ENCODE measurements around the gene RSPH1. TPM values are rescaled to one million over a fixed set of nuclear protein-coding genes. Genes with fewer than 3 reads are reported as not detected.

RSPH1 gene
- total RNA-seq, 4 donors from 2014 or later = 0.80 to 10.0 (median 8.0) TPM

GRCh38 chr21:42437786-42438185, 58.2 kb downstream of the RSPH1 start:
- Histone ChIP-seq H3K27ac (no peak overlapping the region), H3K27me3 (no peaks in the 10 kb centered on the region), H3K4me1 (no peaks in the 10 kb centered on the region), H3K9me3 (no peaks in the 10 kb centered on the region), H3K36me3 (no peaks in the 10 kb centered on the region), H3K4me3 (no peak overlapping the region)
- no peak for TF ChIP-seq POLR2AphosphoS5 (IDR thresholded peaks at IDR 0.05)
- no peak for TF ChIP-seq EP300 (IDR thresholded peaks at IDR 0.05; ENCODE audit: low read depth)
- no peak for TF ChIP-seq POLR2A (IDR thresholded peaks at IDR 0.05)
- TF ChIP-seq CTCF (IDR thresholded peaks at IDR 0.05) = no peak
- intact Hi-C loops (cut with DNase I; ENCODE audit: low total_unique reads) (no loop called here), in situ Hi-C loops (cut with MboI; ENCODE audit: low pct_ligation_motif_present in 1 of 4, low pct_unique_long_range_greater_than_20kb in 1 of 4, low sequenced_read_pairs in 3 of 4) (no loop called here)
- no peak for DNase-seq
- 57 to 64% methylated on average over 3 to 8 of the region's 8 CpGs for WGBS, 2 donors (ENCODE audit: low coverage in 1 of 2)

- Histone ChIP-seq H3K27ac (no peak overlapping the region), H3K4me3 (no peak overlapping the region), H3K27me3 (no peaks in the 10 kb centered on the region), H3K4me1 (no peaks in the 10 kb centered on the region), H3K36me3 (no peaks in the 10 kb centered on the region), H3K9me3 (no peaks in the 10 kb centered on the region)
- DNase-seq = no peak
- in situ Hi-C loops (cut with MboI; ENCODE audit: low pct_ligation_motif_present in 1 of 4, low pct_unique_long_range_greater_than_20kb in 1 of 4, low sequenced_read_pairs in 3 of 4) (no loop called here), intact Hi-C loops (cut with DNase I; ENCODE audit: low total_unique reads) (no loop called here)
- TF ChIP-seq POLR2A (IDR thresholded peaks at IDR 0.05) (no peak), POLR2AphosphoS5 (IDR thresholded peaks at IDR 0.05) (no peak), EP300 (IDR thresholded peaks at IDR 0.05; ENCODE audit: low read depth) (no peak), CTCF (IDR thresholded peaks at IDR 0.05) (no peak)
Observed at GRCh38 chr21:42436914-42437313, 59.1 kb downstream of the RSPH1 start.

- in situ Hi-C loops (cut with MboI; ENCODE audit: low pct_ligation_motif_present in 1 of 4, low pct_unique_long_range_greater_than_20kb in 1 of 4, low sequenced_read_pairs in 3 of 4) = no loop called here
- H3K27ac ChIP-seq = no peak overlapping the region
- intact Hi-C loops (cut with DNase I; ENCODE audit: low total_unique reads) = no loop called here
- TF ChIP-seq POLR2A (IDR thresholded peaks at IDR 0.05) (no peak), POLR2AphosphoS5 (IDR thresholded peaks at IDR 0.05) (no peak), CTCF (IDR thresholded peaks at IDR 0.05) (no peak), EP300 (IDR thresholded peaks at IDR 0.05; ENCODE audit: low read depth) (no peak)
- no peaks in the 10 kb centered on the region for H3K9me3 ChIP-seq
- DNase-seq = no peak
- H3K4me1 ChIP-seq = no peaks in the 10 kb centered on the region
- H3K4me3 ChIP-seq = no peak overlapping the region
- no peaks in the 10 kb centered on the region for H3K27me3 ChIP-seq
- H3K36me3 ChIP-seq = no peaks in the 10 kb centered on the region
Observed at GRCh38 chr21:42435833-42436232, 60.2 kb downstream of the RSPH1 start.

- Histone ChIP-seq H3K27ac (no peak overlapping the region), H3K4me3 (no peak overlapping the region), H3K27me3 (no peaks in the 10 kb centered on the region), H3K4me1 (no peaks in the 10 kb centered on the region), H3K9me3 (no peaks in the 10 kb centered on the region), H3K36me3 (no peaks in the 10 kb centered on the region)
- in situ Hi-C loops (cut with MboI; ENCODE audit: low pct_ligation_motif_present in 1 of 4, low pct_unique_long_range_greater_than_20kb in 1 of 4, low sequenced_read_pairs in 3 of 4) (no loop called here), intact Hi-C loops (cut with DNase I; ENCODE audit: low total_unique reads) (no loop called here)
- TF ChIP-seq POLR2AphosphoS5 (IDR thresholded peaks at IDR 0.05) (no peak), EP300 (IDR thresholded peaks at IDR 0.05; ENCODE audit: low read depth) (no peak), CTCF (IDR thresholded peaks at IDR 0.05) (no peak)
- 50% methylated on average over 4 of the region's 4 CpGs; no CpG with 5 or more reads in 1 of the 2 donors for WGBS, 2 donors (ENCODE audit: low coverage in 1 of 2)
- DNase-seq = no peak
Observed at GRCh38 chr21:42435401-42435800, 60.6 kb downstream of the RSPH1 start.

All from transverse colon (tissue), 4 donors.